ENCODE results near the gene CGGBP1.

- no peak for TF ChIP-seq CTCF (IDR thresholded peaks at IDR 0.05; ENCODE audit: borderline replicate concordance, extremely low read depth, low read length, poor library complexity, severe bottlenecking)
- no peak for TF ChIP-seq EZH2 (IDR thresholded peaks at IDR 0.05; ENCODE audit: borderline replicate concordance, low read depth, low read length, severe bottlenecking)
Observed at GRCh38 chr3:88019024-88019423, 39.8 kb downstream of the CGGBP1 start.

All from DND-41 (cell line).